Activated naive CD4-positive, alpha-beta T cell treated with anti-CD3 and anti-CD28 coated beads for 36 hours (primary cell): ENCODE data around the gene NFAT5. TPM values are rescaled to one million over a fixed set of nuclear protein-coding genes. Genes with fewer than 3 reads are reported as not detected.

Experiments
- CTCF ChIA-PET: fragments of 350-600 bp; sonication (Branson Sonifier 250); formaldehyde crosslinking; loops from one replicate; lab custom pipeline; 2021; ENCODE audit warnings: antibody characterized with exemption; lab: Charles Lee
- DNase-seq: peaks from one replicate; pipeline ENCODE4 v3.0.0-alpha.2; 2020
- H3K27ac Mint-ChIP-seq: one replicate; pipeline ENCODE4 v1.8.0; 2021; ENCODE audit warnings: mild to moderate bottlenecking, mixed read lengths
- H3K27me3 Mint-ChIP-seq: one replicate; pipeline ENCODE4 v1.8.0; 2021; ENCODE audit warnings: low read depth, mixed read lengths
- H3K36me3 Mint-ChIP-seq: one replicate; pipeline ENCODE4 v1.8.0; 2021; ENCODE audit warnings: low read depth, mixed read lengths
- H3K4me1 Mint-ChIP-seq: one replicate; pipeline ENCODE4 v1.8.0; 2021; ENCODE audit warnings: low read depth, mixed read lengths
- H3K4me3 Mint-ChIP-seq: one replicate; pipeline ENCODE4 v1.8.0; 2021; ENCODE audit warnings: mild to moderate bottlenecking, moderate library complexity, mixed read lengths
- H3K9me3 Mint-ChIP-seq: one replicate; pipeline ENCODE4 v1.8.0; 2021; ENCODE audit warnings: mixed read lengths
- intact Hi-C: fragments of 100-400 bp; cut with micrococcal nuclease; formaldehyde crosslinking; loops from one replicate; pipeline ENCODE4 v1.15.1; 2023
- total RNA-seq, 2 experiments: library from RNA; stranded (reverse); gene quantifications; one replicate each; pipeline ENCODE4 v1.2.3, GENCODE V29; 2021

The NFAT5 gene
- total RNA-seq, 2 experiments from 2014 or later = 33.0 to 34.0 TPM

GRCh38 chr16:69601250-69601649 lies 35.5 kb downstream of the NFAT5 start:
- Mint-ChIP-seq H3K27me3 (no peaks in the 10 kb centered on the region), H3K4me3 (no peak overlapping the region), H3K4me1 (peaks cover 28% of the 10 kb centered on the region), H3K36me3 (peaks cover 3% of the 10 kb centered on the region), H3K9me3 (no peaks in the 10 kb centered on the region), H3K27ac (no peak overlapping the region)
- intact Hi-C loops = no loop called here
- CTCF ChIA-PET = interaction anchor here (0.9 to 1.2 kb wide), 2 partner anchors 108 to 205 kb away, joined by 4 to 6 read pairs; no protein-coding TSS in a partner anchor
- DNase-seq = no peak

- intact Hi-C loops = loop anchor here (1.0 kb wide), 1 partner anchor 43 kb away; no protein-coding TSS in a partner anchor
- H3K4me3 Mint-ChIP-seq = peak overlapping the region; percentile 51
- CTCF ChIA-PET = interaction anchor here (0.5 to 1.5 kb wide), 2 partner anchors 13 to 24 kb away, joined by 3 to 4 read pairs; no protein-coding TSS in a partner anchor
These were observed 41.2 kb downstream of the NFAT5 start for GRCh38 chr16:69606985-69607384.

GRCh38 chr16:69607674-69608073 lies 41.9 kb downstream of the NFAT5 start:
- Mint-ChIP-seq H3K36me3 (peaks cover 7% of the 10 kb centered on the region), H3K4me3 (peak overlapping the region; percentile 51), H3K9me3 (no peaks in the 10 kb centered on the region), H3K27me3 (no peaks in the 10 kb centered on the region), H3K4me1 (peaks cover 45% of the 10 kb centered on the region), H3K27ac (peak overlapping the region; percentile 94)
- no peak for DNase-seq
- CTCF ChIA-PET = interaction anchor here (0.5 to 1.0 kb wide), 2 partner anchors 10 to 74 kb away, joined by 3 to 5 read pairs; no protein-coding TSS in a partner anchor
- intact Hi-C loops = loop anchor here (1.0 kb wide), 1 partner anchor 43 kb away; no protein-coding TSS in a partner anchor

More at GRCh38 chr16:69606985-69607384, 41.2 kb downstream of the NFAT5 start:
- DNase-seq = no peak
- Mint-ChIP-seq H3K36me3 (peaks cover 7% of the 10 kb centered on the region), H3K4me1 (peaks cover 41% of the 10 kb centered on the region), H3K9me3 (no peaks in the 10 kb centered on the region), H3K27ac (peak overlapping the region; percentile 94), H3K27me3 (no peaks in the 10 kb centered on the region)

- intact Hi-C loops = no loop called here
- CTCF ChIA-PET = interaction anchor here (0.5 to 1.4 kb wide), 2 partner anchors 42 to 214 kb away, joined by 3 to 4 read pairs; no protein-coding TSS in a partner anchor
- Mint-ChIP-seq H3K9me3 (no peaks in the 10 kb centered on the region), H3K27ac (no peak overlapping the region), H3K4me3 (no peak overlapping the region), H3K36me3 (peaks cover 9% of the 10 kb centered on the region), H3K4me1 (peaks cover 63% of the 10 kb centered on the region), H3K27me3 (no peaks in the 10 kb centered on the region)
- no peak for DNase-seq
These were observed 44.6 kb downstream of the NFAT5 start for GRCh38 chr16:69610356-69610755.

GRCh38 chr16:69611103-69611640 lies 45.4 kb downstream of the NFAT5 start:
- no peak for DNase-seq
- intact Hi-C loops = no loop called here
- CTCF ChIA-PET = interaction anchor here (0.5 to 1.4 kb wide), 3 partner anchors 43 to 215 kb away, joined by 3 to 4 read pairs (median 3); no protein-coding TSS in a partner anchor
- Mint-ChIP-seq H3K4me3 (no peak overlapping the region), H3K27me3 (no peaks in the 10 kb centered on the region), H3K4me1 (peaks cover 65% of the 10 kb centered on the region), H3K9me3 (no peaks in the 10 kb centered on the region), H3K27ac (no peak overlapping the region), H3K36me3 (peaks cover 12% of the 10 kb centered on the region)

GRCh38 chr16:69613378-69614154 lies 47.8 kb downstream of the NFAT5 start:
- no peaks in the 10 kb centered on the region for H3K27me3 Mint-ChIP-seq
- peaks cover 48% of the 10 kb centered on the region for H3K4me1 Mint-ChIP-seq
- peaks cover 15% of the 10 kb centered on the region for H3K36me3 Mint-ChIP-seq
- peak overlapping the region; percentile 28 for H3K27ac Mint-ChIP-seq
- intact Hi-C loops = loop anchor here (1.0 to 2.0 kb wide), 2 partner anchors 15 to 49 kb away; no protein-coding TSS in a partner anchor
- peak; percentile 30 for DNase-seq
- H3K4me3 Mint-ChIP-seq = no peak overlapping the region
- H3K9me3 Mint-ChIP-seq = no peaks in the 10 kb centered on the region
- CTCF ChIA-PET = interaction anchor here (0.6 to 0.7 kb wide), 2 partner anchors 141 to 220 kb away, joined by 3 read pairs; partner anchors contain the start of gene NOB1

GRCh38 chr16:69615528-69615927 lies 49.8 kb downstream of the NFAT5 start:
- Mint-ChIP-seq H3K36me3 (peaks cover 11% of the 10 kb centered on the region), H3K27ac (no peak overlapping the region), H3K9me3 (no peaks in the 10 kb centered on the region), H3K27me3 (no peaks in the 10 kb centered on the region), H3K4me1 (peaks cover 39% of the 10 kb centered on the region), H3K4me3 (no peak overlapping the region)
- intact Hi-C loops = no loop called here
- DNase-seq = no peak
- CTCF ChIA-PET = no interaction called here

GRCh38 chr16:69616082-69616481 lies 50.3 kb downstream of the NFAT5 start:
- H3K4me3 Mint-ChIP-seq = no peak overlapping the region
- DNase-seq = no peak
- peaks cover 40% of the 10 kb centered on the region for H3K4me1 Mint-ChIP-seq
- CTCF ChIA-PET = interaction anchor here (0.5 kb wide), 1 partner anchor 14 kb away, joined by 4 read pairs; no protein-coding TSS in a partner anchor
- peaks cover 11% of the 10 kb centered on the region for H3K36me3 Mint-ChIP-seq
- no peaks in the 10 kb centered on the region for H3K9me3 Mint-ChIP-seq
- no peaks in the 10 kb centered on the region for H3K27me3 Mint-ChIP-seq
- intact Hi-C loops = no loop called here
- no peak overlapping the region for H3K27ac Mint-ChIP-seq

- Mint-ChIP-seq H3K27ac (no peak overlapping the region), H3K36me3 (peaks cover 13% of the 10 kb centered on the region), H3K4me1 (peaks cover 28% of the 10 kb centered on the region), H3K9me3 (no peaks in the 10 kb centered on the region), H3K4me3 (no peak overlapping the region), H3K27me3 (no peaks in the 10 kb centered on the region)
- CTCF ChIA-PET = no interaction called here
- intact Hi-C loops = no loop called here
- no peak for DNase-seq
These were observed 52.5 kb downstream of the NFAT5 start for GRCh38 chr16:69618307-69618706.

GRCh38 chr16:69618721-69619120 lies 53.0 kb downstream of the NFAT5 start:
- Mint-ChIP-seq H3K36me3 (peaks cover 13% of the 10 kb centered on the region), H3K4me3 (no peak overlapping the region), H3K4me1 (peaks cover 24% of the 10 kb centered on the region), H3K9me3 (no peaks in the 10 kb centered on the region), H3K27ac (no peak overlapping the region), H3K27me3 (no peaks in the 10 kb centered on the region)
- DNase-seq = no peak
- intact Hi-C loops = no loop called here
- CTCF ChIA-PET = no interaction called here

- CTCF ChIA-PET = interaction anchor here (1.0 kb wide), 1 partner anchor 223 kb away, joined by 3 read pairs; no protein-coding TSS in a partner anchor
- no peak for DNase-seq
- Mint-ChIP-seq H3K27me3 (no peaks in the 10 kb centered on the region), H3K27ac (no peak overlapping the region), H3K36me3 (peaks cover 18% of the 10 kb centered on the region), H3K4me3 (no peak overlapping the region), H3K4me1 (peaks cover 19% of the 10 kb centered on the region), H3K9me3 (no peaks in the 10 kb centered on the region)
- intact Hi-C loops = no loop called here
These were observed 53.7 kb downstream of the NFAT5 start for GRCh38 chr16:69619514-69619913.

- H3K4me1 Mint-ChIP-seq = peaks cover 15% of the 10 kb centered on the region
- no peaks in the 10 kb centered on the region for H3K9me3 Mint-ChIP-seq
- H3K4me3 Mint-ChIP-seq = no peak overlapping the region
- no peaks in the 10 kb centered on the region for H3K27me3 Mint-ChIP-seq
- H3K36me3 Mint-ChIP-seq = peaks cover 17% of the 10 kb centered on the region
- intact Hi-C loops = no loop called here
- no peak overlapping the region for H3K27ac Mint-ChIP-seq
- CTCF ChIA-PET = no interaction called here
- DNase-seq = no peak
These were observed 54.8 kb downstream of the NFAT5 start for GRCh38 chr16:69620573-69620972.
